SK-N-DZ (cell line): ENCODE measurements around the gene ATAD3A. TPM values are rescaled to one million over a fixed set of nuclear protein-coding genes. Genes with fewer than 3 reads are reported as not detected.
"Not testable (repeated sequence)": the region's sequence is repeated elsewhere in the genome, so short reads cannot be mapped to it uniquely, and the experiment has no call there.

ENCODE experiments used
- DNase-seq: peaks from one replicate; pipeline ENCODE4 v3.0.0-alpha.2; 2015; ENCODE audit warnings: low spot score
- polyA plus RNA-seq, 2 experiments: library from polyadenylated mRNA; depleted of rRNA; stranded (reverse); fragments of >200 nt; gene quantifications; 2 replicates each; pipeline ENCODE4 v1.2.3, GENCODE V29; 2014

The ATAD3A gene
- 38.0 and 57.0 TPM in 2 replicates for polyA plus RNA-seq (2014; cell fraction: cytosol; rRNA removed)
- 73.6 and 93.9 TPM in 2 replicates for polyA plus RNA-seq (2014; cell fraction: nucleus; rRNA removed)

GRCh38 chr1:1511533-1512285 lies at the start of gene ATAD3A:
Gene ATAD3A, plus strand, starts transcription at chr1:1512162. Its CDS starts 107 bp downstream, at chr1:1512269.
- peak; percentile 94 for DNase-seq

DNA sequence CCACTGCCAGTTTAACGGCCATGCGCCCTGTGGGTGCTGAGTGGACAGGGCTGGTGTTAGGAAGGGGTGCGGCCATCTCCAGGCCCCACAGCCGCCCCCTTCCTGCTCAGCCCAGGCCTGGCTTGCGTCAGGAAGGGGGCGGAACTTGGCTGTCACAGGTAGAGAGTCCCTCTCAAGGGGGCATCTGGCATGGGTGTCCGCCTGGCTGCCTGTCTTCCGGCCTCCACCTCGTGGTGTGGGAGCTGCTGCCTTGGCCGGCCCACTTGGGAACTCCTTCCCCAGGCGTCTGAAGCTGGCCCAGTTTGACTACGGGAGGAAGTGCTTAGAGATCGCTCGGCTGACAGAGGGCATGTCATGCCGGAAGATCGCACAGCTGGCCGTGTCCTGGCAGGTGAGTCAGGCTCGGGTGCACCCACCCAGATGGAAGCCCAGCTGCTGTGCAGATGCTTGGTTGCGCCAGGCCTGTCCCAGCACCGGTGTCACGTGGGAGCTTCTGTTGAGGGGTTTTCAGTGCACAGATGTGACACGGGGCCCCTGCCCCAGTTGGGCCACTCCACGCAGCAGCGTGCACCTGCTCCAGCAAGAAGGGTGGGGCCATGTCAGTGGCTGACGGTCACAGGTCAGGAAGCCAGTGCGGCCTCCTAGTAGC lies 49.5 kb upstream of the ATAD3A start:
- no peak for DNase-seq

DNA sequence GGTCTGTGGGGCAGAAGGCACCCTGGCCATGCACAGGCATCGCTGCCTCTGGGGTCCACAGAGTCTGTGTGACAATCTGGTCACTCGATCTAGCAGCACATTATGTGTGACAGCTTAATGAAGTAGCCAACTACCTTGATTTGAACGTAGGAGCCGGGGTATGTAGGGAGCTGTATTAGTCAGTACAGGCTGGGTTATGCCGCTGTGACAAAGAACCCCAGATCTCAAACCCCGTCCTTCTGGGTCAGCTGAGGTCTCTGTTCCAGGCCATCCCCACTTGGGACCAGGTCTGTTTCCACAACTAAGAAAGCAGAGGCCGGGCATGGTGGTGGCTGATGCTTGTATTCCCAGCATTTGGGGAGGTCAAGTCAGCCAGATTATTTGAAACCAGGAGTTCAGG lies 48.6 kb upstream of the ATAD3A start:
- no peak for DNase-seq

GRCh38 chr1:1468196-1468985 lies 43.6 kb upstream of the ATAD3A start:
- not testable (repeated sequence) for DNase-seq

DNA sequence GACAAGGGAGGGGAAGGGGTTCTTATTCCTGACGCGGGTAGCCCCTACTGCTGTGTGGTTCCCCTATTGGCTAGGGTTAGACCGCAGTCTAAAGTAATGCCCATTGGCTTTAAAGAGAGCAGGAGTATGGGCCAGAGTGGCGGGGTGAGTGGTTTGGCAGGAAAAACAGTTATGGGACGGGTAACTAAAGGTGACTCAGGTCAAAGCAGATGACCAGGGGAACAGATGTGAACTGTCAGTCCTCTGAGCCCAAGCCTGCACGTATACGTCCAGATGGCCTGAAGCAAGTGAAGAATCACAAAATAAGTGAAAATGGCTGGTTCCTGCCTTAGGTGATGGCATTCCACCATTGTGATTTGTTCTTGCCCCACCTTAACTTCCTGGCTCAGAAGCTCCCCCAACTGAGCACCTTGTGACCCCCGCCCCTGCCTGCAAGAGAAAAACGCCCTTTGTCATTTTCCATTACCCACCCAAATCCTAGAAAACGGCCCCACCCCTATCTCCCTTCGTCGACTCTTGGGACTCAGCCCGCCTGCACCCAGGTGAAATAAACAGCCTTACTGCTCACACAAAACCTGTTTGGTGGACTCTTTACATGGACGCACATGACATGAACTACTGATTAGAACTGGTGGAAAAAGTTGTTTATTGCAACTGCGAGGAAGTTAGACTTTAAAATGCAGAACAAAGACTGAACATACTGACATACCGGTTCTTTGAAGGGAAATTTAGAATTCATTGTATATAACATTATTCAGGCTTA lies 41.2 kb upstream of the ATAD3A start:
- no peak for DNase-seq

DNA sequence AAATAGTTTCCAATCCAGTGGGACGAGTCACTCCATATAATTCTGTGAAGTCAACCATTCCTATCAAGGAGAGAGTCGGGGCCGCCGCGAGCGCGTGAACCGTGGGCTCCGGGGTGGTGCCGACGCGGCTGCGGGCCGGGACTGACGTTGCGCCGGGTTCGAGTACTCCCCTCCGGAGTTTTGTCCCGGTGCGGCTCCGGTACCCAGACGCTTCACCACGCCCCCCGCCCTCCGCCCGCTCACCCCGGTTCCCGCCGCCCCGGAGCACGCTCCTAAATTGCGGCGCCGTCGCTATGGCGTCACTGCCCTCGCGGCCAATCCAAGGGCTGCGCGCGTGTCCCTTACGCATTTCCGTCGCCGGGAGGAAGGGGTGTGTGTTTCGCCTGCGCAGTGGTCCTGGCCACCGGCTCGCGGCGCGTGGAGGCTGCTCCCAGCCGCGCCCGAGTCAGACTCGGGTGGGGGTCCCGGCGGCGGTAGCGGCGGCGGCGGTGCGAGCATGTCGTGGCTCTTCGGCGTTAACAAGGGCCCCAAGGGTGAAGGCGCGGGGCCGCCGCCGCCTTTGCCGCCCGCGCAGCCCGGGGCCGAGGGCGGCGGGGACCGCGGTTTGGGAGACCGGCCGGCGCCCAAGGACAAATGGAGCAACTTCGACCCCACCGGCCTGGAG lies 40.4 kb upstream of the ATAD3A start, which contains the start of gene ATAD3B:
TSS of gene ATAD3B (plus strand) at position 377 of the 664 bp plus-strand sequence. CDS start at position 497, 120 bp downstream.
- DNase-seq: peak; percentile 80

- DNase-seq: not testable (repeated sequence)
Observed at GRCh38 chr1:1472053-1472876, 39.7 kb upstream of the ATAD3A start.

- not testable (repeated sequence) for DNase-seq
Observed at GRCh38 chr1:1476011-1476410, 36.0 kb upstream of the ATAD3A start.

DNA sequence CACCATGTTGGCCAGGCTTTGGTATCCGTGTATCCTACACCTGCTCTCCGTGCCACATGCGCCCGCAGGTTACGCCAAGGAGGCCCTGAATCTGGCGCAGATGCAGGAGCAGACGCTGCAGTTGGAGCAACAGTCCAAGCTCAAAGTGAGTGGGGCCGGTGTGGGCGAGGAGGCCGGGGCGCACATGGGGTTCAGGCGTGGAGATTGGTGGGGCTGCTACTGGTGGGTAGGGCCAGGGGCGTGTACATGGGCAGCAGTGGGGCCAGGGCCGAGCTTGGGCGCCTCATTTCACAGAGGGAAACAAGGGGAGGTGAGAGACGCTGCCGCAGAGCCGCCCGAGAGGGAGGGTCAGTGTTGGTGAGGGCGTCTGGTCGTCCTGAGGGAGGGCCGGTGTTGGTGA lies 34.8 kb upstream of the ATAD3A start:
- no peak for DNase-seq

DNA sequence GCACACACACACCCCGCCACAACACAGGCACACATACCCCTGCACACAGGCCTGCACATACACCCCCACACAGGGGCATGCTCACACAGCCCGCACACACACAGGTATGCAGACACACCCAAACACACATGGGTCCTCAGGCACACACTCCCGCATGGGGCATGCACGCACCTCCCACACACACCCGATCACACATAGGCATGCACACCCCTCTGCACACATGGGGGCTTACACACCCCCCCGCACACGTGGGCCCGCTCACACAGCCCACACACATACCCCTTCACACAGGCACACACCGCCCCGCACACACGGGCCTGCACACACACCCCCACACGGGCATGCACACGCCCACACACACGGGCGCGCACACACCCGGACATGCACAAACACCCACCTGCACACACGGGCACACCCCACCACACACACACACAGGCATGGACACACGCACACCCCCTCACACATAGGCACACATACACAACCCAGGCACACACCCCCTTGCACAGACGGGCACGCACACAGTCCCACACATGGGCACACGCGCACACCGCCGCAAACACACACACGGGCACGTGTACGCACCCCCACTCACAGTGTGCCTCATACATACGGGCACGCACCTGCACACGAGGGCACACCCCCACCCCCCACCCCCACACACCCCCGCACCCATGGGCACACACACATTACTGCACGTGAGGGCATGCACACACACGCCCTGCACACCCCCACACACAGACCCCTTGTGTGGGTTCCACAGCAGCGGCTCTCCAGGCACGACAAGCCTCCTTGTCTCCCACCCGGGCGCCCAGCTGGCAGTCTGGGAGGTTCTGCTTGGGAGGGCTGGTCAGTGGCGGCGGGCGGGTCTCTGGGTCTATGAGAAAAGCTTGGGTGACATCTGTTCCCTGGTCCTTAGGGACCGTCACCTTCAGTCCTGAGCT lies 32.1 kb upstream of the ATAD3A start:
- DNase-seq: no peak

GRCh38 chr1:1480488-1480867 lies 31.5 kb upstream of the ATAD3A start:
- not testable (repeated sequence) for DNase-seq

GRCh38 chr1:1481811-1482210 lies 30.2 kb upstream of the ATAD3A start:
- DNase-seq: not testable (repeated sequence)

DNA sequence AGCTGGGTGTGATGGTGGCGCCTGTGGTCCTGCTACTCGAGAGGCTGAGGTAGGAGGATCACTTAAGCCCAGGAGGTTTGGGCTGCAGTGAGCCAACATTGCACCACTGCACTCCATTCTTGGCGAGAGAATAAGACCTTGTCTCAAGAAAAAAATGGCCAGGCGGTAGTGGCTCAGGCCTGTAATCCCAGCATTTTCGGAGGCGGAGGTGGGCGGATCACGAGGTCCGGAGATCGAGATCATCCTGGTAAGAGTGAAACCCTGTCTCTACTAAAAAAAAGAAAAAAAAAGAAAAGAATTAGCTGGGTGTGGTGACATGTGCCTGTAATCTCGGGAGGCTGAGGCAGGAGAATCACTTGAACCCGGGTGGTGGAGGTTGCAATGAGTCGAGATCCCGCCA lies 29.1 kb upstream of the ATAD3A start:
- no peak for DNase-seq

GRCh38 chr1:1483714-1484113 lies 28.2 kb upstream of the ATAD3A start:
- DNase-seq: no peak

DNA sequence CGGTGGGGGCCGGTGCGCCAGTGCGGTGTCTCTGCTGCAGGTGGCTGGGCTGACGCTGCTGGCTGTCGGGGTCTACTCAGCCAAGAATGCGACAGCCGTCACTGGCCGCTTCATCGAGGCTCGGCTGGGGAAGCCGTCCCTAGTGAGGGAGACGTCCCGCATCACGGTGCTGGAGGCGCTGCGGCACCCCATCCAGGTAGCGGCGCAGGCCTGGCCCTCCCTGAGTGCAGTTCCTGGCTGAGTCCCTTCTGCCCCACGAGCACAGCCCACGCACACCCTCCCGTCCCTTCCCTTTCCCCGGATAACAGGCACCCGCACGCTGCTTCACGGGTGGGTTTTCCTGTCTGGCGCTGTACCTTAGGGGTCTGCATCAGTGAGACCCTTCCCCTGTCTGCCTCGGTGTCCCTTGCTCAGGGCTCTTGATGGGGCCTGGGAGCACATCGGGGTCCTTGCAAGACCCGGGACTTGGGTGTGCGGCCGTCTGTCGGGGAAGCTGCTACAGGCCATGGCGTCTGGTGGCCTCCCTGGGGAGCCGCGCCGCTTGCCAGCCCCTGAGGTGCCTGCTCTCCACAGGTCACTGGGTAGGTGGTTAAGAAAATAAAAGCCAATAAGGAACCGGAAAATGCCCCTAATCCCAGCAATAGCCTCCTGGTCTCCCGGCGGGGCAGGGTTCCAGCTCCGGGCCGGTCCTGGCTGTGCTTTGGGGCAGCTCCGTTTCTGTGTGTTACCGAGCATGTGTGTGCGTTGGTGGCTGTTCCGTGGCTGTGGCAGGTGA lies 26.8 kb upstream of the ATAD3A start:
- not testable (repeated sequence) for DNase-seq

DNA sequence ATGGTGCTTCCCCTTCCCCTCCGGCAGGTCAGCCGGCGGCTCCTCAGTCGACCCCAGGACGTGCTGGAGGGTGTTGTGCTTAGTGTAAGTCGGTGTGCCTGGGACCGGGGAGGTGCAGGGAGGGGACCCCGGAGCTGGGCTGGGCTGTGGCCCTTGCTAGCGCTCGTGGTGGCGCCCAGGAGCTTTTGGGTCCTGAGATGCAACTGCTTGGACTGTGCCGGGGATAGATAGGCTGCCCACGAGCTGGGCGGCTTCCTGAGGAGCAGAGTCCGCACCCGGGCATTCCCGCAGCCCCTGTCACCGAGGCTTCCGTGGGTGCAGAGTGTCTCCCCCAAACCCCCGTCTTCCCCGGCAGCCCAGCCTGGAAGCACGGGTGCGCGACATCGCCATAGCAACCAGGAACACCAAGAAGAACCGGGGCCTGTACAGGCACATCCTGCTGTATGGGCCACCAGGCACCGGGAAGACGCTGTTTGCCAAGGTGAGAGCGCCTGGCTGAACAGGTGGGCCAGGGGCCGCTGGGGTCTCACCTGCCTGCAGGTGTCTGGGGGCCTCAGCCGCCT lies 26.1 kb upstream of the ATAD3A start:
- DNase-seq: not testable (repeated sequence)

- no peak for DNase-seq
Observed at GRCh38 chr1:1487701-1488100, 24.3 kb upstream of the ATAD3A start.

- DNase-seq: no peak
Observed at GRCh38 chr1:1489231-1489630, 22.7 kb upstream of the ATAD3A start.
